Astrocyte (in vitro differentiated cells and primary cell): ENCODE measurements around the gene DSCAM.
"Not testable (repeated sequence)": the region's sequence is repeated elsewhere in the genome, so short reads cannot be mapped to it uniquely, and the experiment has no call there.

Experiments used
- CTCF ChIP-seq: IDR thresholded peaks from 2 replicates; pipeline ENCODE4 v1.5.1; 2011; ENCODE audit warnings: low read depth, mild to moderate bottlenecking, inconsistent platforms, low read length, moderate library complexity; ENCODE audit not compliant: insufficient read depth
- EZH2 ChIP-seq: IDR thresholded peaks from 2 replicates; pipeline ENCODE4 v1.6.1; 2012; ENCODE audit warnings: mild to moderate bottlenecking, low read length, inconsistent platforms; ENCODE audit not compliant: insufficient read depth

- not testable (repeated sequence) for TF ChIP-seq CTCF, EZH2
Observed at GRCh38 chr21:40028393-40028792, 818.6 kb downstream of the DSCAM start.
